Suppressor macrophage treated with lipopolysaccharide for 1 hour (primary cell): ENCODE measurements around the gene SCO2.
A peak's percentile ranks its signal among the peaks of the same experiment; 100 is the strongest.

ENCODE experiments used
- DNase-seq, 3 donors: peaks; one replicate each; pipeline ENCODE4 v3.0.0-alpha.2; 2020 to 2022

The SCO2 gene

DNA sequence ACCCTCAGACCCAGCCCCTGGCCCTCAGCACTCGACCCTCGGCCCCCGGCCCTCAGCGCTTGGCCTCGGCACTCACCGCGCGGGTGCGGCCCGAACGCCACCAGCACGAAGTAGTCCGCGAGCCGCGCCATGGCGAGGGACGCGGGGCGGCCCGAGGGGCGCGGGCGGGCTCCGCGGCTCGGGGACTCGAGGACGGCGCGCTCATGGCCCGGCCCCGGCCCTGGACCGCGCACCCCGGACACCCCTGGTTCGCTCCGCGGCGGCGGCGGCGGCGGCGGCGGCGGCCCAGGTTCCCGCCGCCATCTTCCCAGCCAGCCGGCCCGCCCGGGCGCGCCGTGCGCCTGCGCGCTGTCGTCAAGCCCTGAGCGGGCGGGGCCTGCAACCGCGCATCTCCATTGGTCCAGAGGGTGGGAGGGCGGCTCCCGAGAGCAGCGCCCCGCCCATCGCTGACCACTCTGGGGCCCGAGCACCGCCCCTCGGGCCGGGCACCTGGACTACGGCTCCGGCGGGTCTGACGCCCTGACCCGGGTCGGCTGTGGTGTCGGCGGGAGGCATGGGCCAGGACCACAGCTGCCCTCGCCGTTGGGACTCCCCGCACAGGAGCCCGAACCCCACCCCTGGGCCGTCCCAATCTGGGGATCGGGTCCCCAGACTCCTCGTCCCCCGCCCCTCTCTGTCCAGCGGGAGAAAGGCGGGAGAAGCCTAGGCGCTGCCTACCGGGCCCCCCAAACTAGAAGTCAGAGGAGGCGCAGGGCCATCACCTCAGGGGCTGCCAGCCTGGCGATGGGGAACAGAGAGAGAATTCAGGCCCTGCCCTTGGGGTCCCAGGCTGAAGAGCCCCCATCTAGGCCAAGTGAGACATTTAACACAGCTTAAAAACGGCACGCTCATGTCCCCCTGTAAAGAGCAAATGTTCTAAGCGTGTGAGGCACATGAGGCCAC, 50.4 kb downstream of the SCO2 start, which contains the start of gene SBF1:
Gene SBF1 (minus strand): TSS at position 326 of the 942 bp plus-strand sequence. CDS start 195 bp downstream, at position 131.
- DNase-seq = peak; percentile 94 to 98 (median 97)

- DNase-seq = peak; percentile 53 to 77 (median 62)
Measured at GRCh38 chr22:50473855-50474671, 51.3 kb downstream of the SCO2 start.
